ENCODE results near the gene NFIA. TPM values are rescaled to one million over a fixed set of nuclear protein-coding genes. Genes with fewer than 3 reads are reported as not detected.

The NFIA gene
- total and polyA plus RNA-seq, 2 of the 13 experiments (the other 11 are each of a cell fraction or from before 2014, with no cell fraction given): 14.7 to 28.5 TPM

- Histone ChIP-seq H2AFZ (ENCODE audit: low read length) (no peak overlapping the region), H3K79me2 (ENCODE audit: insufficient read depth, low read length) (peaks cover 84% of the 10 kb centered on the region), H3K27me3 (ENCODE audit: control insufficient read depth in 1 of 2, insufficient read depth in 2 of 2, low read length in 2 of 2) (no peaks in the 10 kb centered on the region), H3K4me2 (ENCODE audit: low read depth, low read length) (peak overlapping the region; percentile 66), H3K9ac (ENCODE audit: insufficient read depth, low read depth, low read length) (peak overlapping the region; percentile 44), H4K20me1 (ENCODE audit: insufficient read depth, low read length) (peaks cover 15% of the 10 kb centered on the region), H3K4me1 (ENCODE audit: insufficient read depth, low read length) (peaks cover 65% of the 10 kb centered on the region), H3K27ac (ENCODE audit: extremely low read length, insufficient read depth, low read length) (peak overlapping the region; percentile 65), H3K4me3 (replicated peaks in 1 of 3; ENCODE audit: insufficient read depth in 1 of 3, low read depth in 2 of 3, low read length in 3 of 3) (peak overlapping the region in 2 of 3 experiments; percentile 23 to 31; a peak in 2 of 6 replicates), H3K9me3 (ENCODE audit: low read length) (no peaks in the 10 kb centered on the region), H3K36me3 (replicated peaks in 1 of 2; ENCODE audit: control insufficient read depth in 1 of 2, insufficient read depth in 2 of 2, low read length in 2 of 2) (peaks cover 4 to 8% of the 10 kb centered on the region in 2 experiments; a peak in 4 of 5 replicates)
- ATAC-seq: peak; percentile 68
- no peak for DNase-seq (ENCODE audit: low spot score)
- ChIA-PET CTCF (ENCODE audit: low intra/inter-chr PET ratio, low total read pairs) (no interaction called here), POLR2A (interaction anchor here (0.9 to 2.4 kb wide), 5 partner anchors 25 to 80 kb away, joined by 3 to 13 read pairs (median 4); partner anchors contain the start of gene NFIA)
- 25% methylated on average over 4 of the region's 4 CpGs for WGBS (ENCODE audit: low lambda C conversion rate)
- no TSS peak for BruUV-seq (replicated peaks)
- in situ Hi-C loops (cut with HindIII; ENCODE audit: extremely low pct_ligation_motif_present, low pct_unique_long_range_greater_than_20kb) (no loop called here), intact Hi-C loops (cut with micrococcal nuclease; ENCODE audit: unreplicated experiment) (loop anchor here (2.0 to 10.0 kb wide), 2 partner anchors 26 to 102 kb away; no protein-coding TSS in a partner anchor)
- no peak for FAIRE-seq
- TF ChIP-seq ZNF530 (CRISPR knock-in tag; IDR thresholded peaks at IDR 0.05; ENCODE audit: low read depth) (no peak), SP4 (CRISPR knock-in tag; IDR thresholded peaks at IDR 0.05) (no peak), MEIS1 (CRISPR knock-in tag; IDR thresholded peaks at IDR 0.05; ENCODE audit: borderline replicate concordance) (no peak), TMF1 (CRISPR knock-in tag; IDR thresholded peaks at IDR 0.05; ENCODE audit: low read depth) (no peak), ZNF574 (CRISPR knock-in tag; IDR thresholded peaks at IDR 0.05) (no peak), ZNF317 (CRISPR knock-in tag; IDR thresholded peaks at IDR 0.05) (no peak), TIGD3 (CRISPR knock-in tag; IDR thresholded peaks at IDR 0.05; ENCODE audit: borderline replicate concordance) (no peak), TBX2 (CRISPR knock-in tag; IDR thresholded peaks at IDR 0.05; ENCODE audit: borderline replicate concordance) (no peak), ESRRA (CRISPR knock-in tag; IDR thresholded peaks at IDR 0.05; ENCODE audit: low read depth) (no peak), DRAP1 (CRISPR knock-in tag; IDR thresholded peaks at IDR 0.05) (no peak), GATAD2A (CRISPR knock-in tag; IDR thresholded peaks at IDR 0.05) (no peak), ZFX (CRISPR knock-in tag; IDR thresholded peaks at IDR 0.05; ENCODE audit: low read depth) (no peak), FOXP4 (CRISPR knock-in tag; IDR thresholded peaks at IDR 0.05) (no peak), ZIK1 (CRISPR knock-in tag; IDR thresholded peaks at IDR 0.05; ENCODE audit: borderline replicate concordance, low read depth) (no peak), ZNF124 (CRISPR knock-in tag; IDR thresholded peaks at IDR 0.05) (no peak)
Observed at GRCh38 chr1:61156576-61157467, 74.5 kb downstream of the NFIA start.
